ENCODE data around the gene TFDP2. TPM values are rescaled to one million over a fixed set of nuclear protein-coding genes. Genes with fewer than 3 reads are reported as not detected.
A peak's percentile ranks its signal among the peaks of the same experiment; 100 is the strongest.

Gene TFDP2
- total RNA-seq, 1 experiment from 2014 or later = 76.0 TPM

DNA sequence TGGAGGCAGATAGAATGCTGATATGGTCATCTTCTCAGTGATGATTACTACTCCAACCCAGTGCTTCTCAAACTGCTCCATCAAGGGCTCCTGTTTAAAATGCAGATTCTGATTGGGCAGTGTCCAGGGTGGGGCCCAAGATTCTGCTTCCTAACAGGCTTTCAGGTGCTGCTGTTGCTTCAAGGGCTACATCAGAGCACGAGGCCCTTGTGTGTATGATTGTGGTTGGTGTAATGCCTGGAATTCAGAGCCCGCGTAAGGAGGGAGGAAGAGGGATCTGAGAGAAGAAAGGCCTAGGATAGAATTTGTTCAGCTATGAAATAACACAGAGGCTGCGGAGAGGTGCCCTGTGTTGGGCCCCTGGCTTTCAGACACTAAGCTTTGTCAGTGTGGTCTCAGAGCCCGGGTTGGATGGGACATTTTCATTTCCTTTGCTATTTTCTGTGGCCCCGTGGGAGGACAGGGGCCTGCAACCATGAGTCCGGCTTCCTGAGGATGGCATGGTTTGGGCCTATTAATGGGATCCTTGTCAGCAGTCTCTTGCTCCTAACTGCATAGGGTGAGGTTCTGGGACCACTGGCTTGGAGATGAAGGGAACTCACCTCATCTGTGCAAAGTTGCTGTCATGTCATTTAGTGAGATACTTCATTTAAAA lies 219.9 kb downstream of the TFDP2 start:
- H3K9me3 Mint-ChIP-seq = no peaks in the 10 kb centered on the region
- H3K27ac Mint-ChIP-seq = peak overlapping the region in 2 of 3 experiments; percentile 40 to 75; a peak in 3 of 7 replicates
- no peaks in the 10 kb centered on the region for H3K23me2 ChIP-seq (ENCODE audit: insufficient read length, low read depth, low read length, poor library complexity, severe bottlenecking)
- no peaks in the 10 kb centered on the region for H3K79me2 ChIP-seq (ENCODE audit: insufficient read depth, low read length)
- no peak overlapping the region for H3K56ac ChIP-seq (ENCODE audit: insufficient read length, low read depth, low read length)
- H2AFZ ChIP-seq (ENCODE audit: low read length) = no peak overlapping the region
- no peak overlapping the region for H3K18ac ChIP-seq (ENCODE audit: insufficient read length, low read depth, low read length)
- H3K4me1 Mint-ChIP-seq = peaks cover 7 to 10% of the 10 kb centered on the region in 2 experiments
- no peak overlapping the region for H2AK5ac ChIP-seq (ENCODE audit: insufficient read length, low read length)
- no peaks in the 10 kb centered on the region for H3K9me3 ChIP-seq (ENCODE audit: control insufficient read depth, low read depth, low read length)
- no peak overlapping the region for H3K4me2 ChIP-seq (ENCODE audit: insufficient read depth, insufficient read length, low read length)
- no peak overlapping the region for H4K5ac ChIP-seq (ENCODE audit: insufficient read length, low read depth, low read length)
- no peak overlapping the region for H3K14ac ChIP-seq (ENCODE audit: insufficient read depth, low read length)
- no peak overlapping the region for H3K9ac ChIP-seq (ENCODE audit: extremely low read depth, insufficient read length, low read length)
- no peak overlapping the region for H3K4me3 Mint-ChIP-seq
- no peaks in the 10 kb centered on the region for H3K27me3 Mint-ChIP-seq (ENCODE audit: low read depth)
- TF ChIP-seq, protein P1, sequence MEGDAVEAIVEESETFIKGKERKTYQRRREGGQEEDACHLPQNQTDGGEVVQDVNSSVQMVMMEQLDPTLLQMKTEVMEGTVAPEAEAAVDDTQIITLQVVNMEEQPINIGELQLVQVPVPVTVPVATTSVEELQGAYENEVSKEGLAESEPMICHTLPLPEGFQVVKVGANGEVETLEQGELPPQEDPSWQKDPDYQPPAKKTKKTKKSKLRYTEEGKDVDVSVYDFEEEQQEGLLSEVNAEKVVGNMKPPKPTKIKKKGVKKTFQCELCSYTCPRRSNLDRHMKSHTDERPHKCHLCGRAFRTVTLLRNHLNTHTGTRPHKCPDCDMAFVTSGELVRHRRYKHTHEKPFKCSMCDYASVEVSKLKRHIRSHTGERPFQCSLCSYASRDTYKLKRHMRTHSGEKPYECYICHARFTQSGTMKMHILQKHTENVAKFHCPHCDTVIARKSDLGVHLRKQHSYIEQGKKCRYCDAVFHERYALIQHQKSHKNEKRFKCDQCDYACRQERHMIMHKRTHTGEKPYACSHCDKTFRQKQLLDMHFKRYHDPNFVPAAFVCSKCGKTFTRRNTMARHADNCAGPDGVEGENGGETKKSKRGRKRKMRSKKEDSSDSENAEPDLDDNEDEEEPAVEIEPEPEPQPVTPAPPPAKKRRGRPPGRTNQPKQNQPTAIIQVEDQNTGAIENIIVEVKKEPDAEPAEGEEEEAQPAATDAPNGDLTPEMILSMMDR (conservative IDR thresholded peaks at IDR 0.05) = no peak
- H4K8ac ChIP-seq (replicated peaks; ENCODE audit: insufficient read length, low read depth, low read length) = no peak overlapping the region
- H3T11ph ChIP-seq (ENCODE audit: low read length) = no peak overlapping the region
- no peaks in the 10 kb centered on the region for H3K79me1 ChIP-seq (ENCODE audit: insufficient read depth, low read depth, low read length, poor library complexity, severe bottlenecking)
- no peak overlapping the region for H4K91ac ChIP-seq (ENCODE audit: insufficient read length, low read depth, low read length)
- no peaks in the 10 kb centered on the region for H3K27me3 ChIP-seq (ENCODE audit: insufficient read depth, low read length)
- H3K27ac ChIP-seq (ENCODE audit: insufficient read length, low read depth, low read length) = no peak overlapping the region
- peaks cover 18 to 36% (median 28%) of the 10 kb centered on the region in 3 experiments for H3K36me3 Mint-ChIP-seq (ENCODE audit: insufficient read depth in 1 of 3, low read depth in 3 of 3)
- no peak overlapping the region for H2BK12ac ChIP-seq (ENCODE audit: insufficient read length, low read depth, low read length)
- no peak overlapping the region for H2BK5ac ChIP-seq (ENCODE audit: insufficient read length, low read length)
- no peak overlapping the region for H3K4ac ChIP-seq (ENCODE audit: low read depth, low read length)
- H2BK20ac ChIP-seq (ENCODE audit: low read depth, low read length, poor library complexity, severe bottlenecking) = no peak overlapping the region
- no peak overlapping the region for H3K23ac ChIP-seq (ENCODE audit: insufficient read length, low read depth, low read length)
- no peak overlapping the region for H2BK15ac ChIP-seq (ENCODE audit: low read depth, low read length)
- H4K20me1 ChIP-seq (ENCODE audit: control insufficient read depth, insufficient read depth, insufficient read length) = no peaks in the 10 kb centered on the region
- no peak overlapping the region for H2BK120ac ChIP-seq (ENCODE audit: low read depth, low read length, poor library complexity, severe bottlenecking)
- no peak for DNase-seq
- WGBS (ENCODE audit: extremely low coverage, insufficient read length, low lambda C conversion rate) = no CpG with 5 or more reads among the region's 7 CpGs
- H3K4me1 ChIP-seq (ENCODE audit: insufficient read depth, low read length) = no peaks in the 10 kb centered on the region
